Breast epithelium (tissue), 3 donors: ENCODE measurements around the gene VCP.

Source experiments
- POLR2A ChIP-seq: fragments of 450-650 bp; IDR thresholded peaks from one replicate; pipeline ENCODE4 v1.6.1; 2016; ENCODE audit warnings: antibody characterized with exemption, mild to moderate bottlenecking, moderate library complexity
- POLR2AphosphoS5 ChIP-seq, 3 donors: sonication (generic); formaldehyde crosslinking; IDR thresholded peaks; one replicate each; pipeline ENCODE4 v1.6.1; 2017; ENCODE audit warnings: antibody characterized with exemption in 3 of 3
- TF ChIP-seq, protein P1 (sequence below), 3 donors: fragments of 450-650 bp; IDR thresholded peaks; one replicate each; pipeline ENCODE4 v1.5.1; 2016 to 2017; ENCODE audit warnings: antibody characterized with exemption in 3 of 3, mild to moderate bottlenecking in 3 of 3, moderate library complexity in 3 of 3

GRCh38 chr9:35097573-35097972 is 25.1 kb upstream of the VCP start:
- TF ChIP-seq, protein P1, sequence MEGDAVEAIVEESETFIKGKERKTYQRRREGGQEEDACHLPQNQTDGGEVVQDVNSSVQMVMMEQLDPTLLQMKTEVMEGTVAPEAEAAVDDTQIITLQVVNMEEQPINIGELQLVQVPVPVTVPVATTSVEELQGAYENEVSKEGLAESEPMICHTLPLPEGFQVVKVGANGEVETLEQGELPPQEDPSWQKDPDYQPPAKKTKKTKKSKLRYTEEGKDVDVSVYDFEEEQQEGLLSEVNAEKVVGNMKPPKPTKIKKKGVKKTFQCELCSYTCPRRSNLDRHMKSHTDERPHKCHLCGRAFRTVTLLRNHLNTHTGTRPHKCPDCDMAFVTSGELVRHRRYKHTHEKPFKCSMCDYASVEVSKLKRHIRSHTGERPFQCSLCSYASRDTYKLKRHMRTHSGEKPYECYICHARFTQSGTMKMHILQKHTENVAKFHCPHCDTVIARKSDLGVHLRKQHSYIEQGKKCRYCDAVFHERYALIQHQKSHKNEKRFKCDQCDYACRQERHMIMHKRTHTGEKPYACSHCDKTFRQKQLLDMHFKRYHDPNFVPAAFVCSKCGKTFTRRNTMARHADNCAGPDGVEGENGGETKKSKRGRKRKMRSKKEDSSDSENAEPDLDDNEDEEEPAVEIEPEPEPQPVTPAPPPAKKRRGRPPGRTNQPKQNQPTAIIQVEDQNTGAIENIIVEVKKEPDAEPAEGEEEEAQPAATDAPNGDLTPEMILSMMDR (IDR thresholded peaks at IDR 0.05): no peak
- TF ChIP-seq POLR2AphosphoS5 (IDR thresholded peaks at IDR 0.05) (no peak), POLR2A (no peak)
